NCI-H1694 treated with DMSO at 0.1 percent for 48 hours (cell line): ENCODE results near the gene MED23.

ENCODE experiments used
- DNase-seq: peaks from one replicate; lab custom pipeline; 2025; lab: John Stamatoyannopoulos, UW

MED23 gene

DNA sequence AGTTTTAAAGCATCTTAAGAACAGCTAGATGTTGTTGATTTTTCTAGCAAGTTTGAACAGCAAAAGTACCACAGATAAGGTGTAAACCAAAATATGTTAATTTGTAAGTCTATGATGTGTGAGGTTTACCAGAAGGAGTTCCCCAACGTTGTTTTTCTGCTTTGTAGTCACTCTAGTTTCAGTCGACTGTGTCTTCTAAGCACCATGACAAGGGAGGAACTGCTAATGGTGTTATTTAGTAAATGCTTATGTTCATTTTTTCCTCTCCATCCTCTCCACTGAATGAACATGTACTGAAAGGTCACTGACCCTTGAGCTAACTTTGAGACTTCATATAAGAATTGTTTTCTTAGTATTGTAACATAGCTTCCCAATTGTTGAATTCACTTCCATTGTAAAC, 12.1 kb upstream of the MED23 start:
- DNase-seq = no peak

DNA sequence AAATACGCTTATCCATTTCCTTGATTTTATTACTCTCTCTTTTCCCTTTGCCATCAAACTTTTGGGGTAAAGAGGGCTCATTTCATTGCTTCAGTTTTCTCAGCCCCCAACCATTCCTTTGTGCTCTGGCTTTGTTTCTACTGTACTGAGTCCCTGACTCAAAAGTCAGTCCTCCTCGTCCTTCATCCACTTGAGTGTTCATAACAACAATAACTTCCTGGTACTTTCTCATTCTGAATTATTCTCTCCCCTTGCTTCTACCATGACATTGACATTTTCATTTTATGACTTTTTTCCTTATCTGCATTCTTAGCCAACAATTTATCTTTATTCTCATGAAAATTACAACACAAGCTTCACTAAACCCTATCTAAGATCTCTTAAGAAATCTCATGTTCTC, 10.0 kb upstream of the MED23 start:
- no peak for DNase-seq

DNA sequence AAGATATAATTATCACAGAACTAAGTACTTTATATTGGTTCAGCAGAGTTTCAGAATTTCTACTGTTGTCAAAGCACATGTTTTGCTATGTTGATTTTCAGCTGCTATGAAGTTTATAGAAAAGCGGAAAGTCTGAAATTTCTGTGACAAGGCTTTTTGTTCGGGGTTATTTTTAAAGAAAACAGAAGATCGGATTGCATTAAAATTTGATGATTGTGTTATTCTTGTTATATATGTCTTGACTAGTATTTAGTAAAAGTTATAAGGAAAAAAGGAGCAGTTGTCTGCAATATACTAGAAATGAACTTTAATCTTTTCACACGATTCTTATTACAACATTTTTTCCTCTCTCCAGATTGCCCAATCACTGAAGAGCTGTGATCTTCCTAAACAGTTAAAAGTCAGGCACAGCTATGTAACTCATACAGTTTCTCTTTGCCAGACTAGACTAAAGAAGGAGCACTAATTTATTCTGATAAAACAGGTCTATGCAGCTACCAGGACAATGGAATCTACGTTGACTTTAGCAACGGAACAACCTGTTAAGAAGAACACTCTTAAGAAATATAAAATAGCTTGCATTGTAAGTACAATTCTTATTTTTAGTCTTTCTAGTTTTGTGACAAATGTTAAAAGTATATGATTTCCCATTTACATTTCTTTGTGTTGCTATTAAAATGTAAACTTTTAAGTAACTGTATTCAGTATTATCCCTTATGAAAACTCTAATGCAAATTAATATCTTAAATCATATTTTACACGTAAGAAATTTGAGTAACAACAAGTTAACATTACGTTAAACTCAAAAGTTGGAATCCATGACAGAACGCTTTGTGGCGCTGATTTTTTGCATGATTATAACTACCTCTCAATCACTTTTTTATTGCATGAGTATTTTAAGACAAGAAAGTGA, 9.1 kb upstream of the MED23 start, which contains the start of gene ENPP3:
ENPP3 (plus strand) TSS at position 423 of the 913 bp plus-strand sequence; CDS start at position 506, 83 bp downstream.
- DNase-seq = no peak

DNA sequence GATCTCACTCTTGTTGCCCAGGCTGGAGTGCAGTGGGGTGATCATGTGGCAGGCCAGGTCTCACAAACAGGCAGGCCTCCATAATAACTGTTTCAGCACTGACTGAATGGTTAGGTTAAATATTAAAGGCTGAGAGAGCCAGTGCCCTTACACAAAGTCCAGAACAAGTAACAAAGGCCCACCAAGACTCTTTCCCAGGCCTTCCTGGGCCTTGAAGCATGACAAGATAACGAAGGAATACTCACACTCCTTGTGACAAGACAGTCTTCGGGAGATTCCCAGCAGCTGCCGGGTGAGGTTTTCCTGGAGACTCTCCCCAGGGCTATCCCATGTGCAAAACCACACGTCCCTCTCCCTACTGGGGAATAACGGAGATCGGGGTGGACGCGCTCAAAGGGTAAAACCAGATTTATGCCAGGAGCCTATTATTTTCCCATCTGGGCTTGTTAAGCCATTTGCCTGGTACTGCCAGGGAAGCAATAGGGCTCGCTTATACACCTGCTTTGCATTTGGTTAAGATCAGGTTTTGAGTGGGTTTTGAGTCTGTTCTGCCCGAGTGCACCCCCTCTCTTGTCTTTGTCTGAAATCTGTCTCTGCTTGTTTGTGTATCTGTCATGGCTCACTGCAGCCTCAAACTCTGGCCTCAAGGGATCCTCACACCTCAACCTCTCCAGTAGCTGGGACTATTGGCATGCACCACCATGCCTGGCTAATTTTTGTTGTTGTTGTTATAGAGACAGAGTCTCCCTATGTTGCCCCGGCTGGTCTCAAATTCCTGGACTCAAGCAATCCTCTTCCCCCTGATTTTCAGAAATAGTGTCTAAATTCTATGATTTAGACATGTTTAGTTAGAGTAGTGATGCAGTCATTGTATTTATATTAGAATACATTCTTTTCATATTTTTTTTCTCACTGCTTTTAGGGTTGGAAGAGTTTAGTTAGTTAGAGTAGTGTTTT, 7.6 kb upstream of the MED23 start:
- no peak for DNase-seq

DNA sequence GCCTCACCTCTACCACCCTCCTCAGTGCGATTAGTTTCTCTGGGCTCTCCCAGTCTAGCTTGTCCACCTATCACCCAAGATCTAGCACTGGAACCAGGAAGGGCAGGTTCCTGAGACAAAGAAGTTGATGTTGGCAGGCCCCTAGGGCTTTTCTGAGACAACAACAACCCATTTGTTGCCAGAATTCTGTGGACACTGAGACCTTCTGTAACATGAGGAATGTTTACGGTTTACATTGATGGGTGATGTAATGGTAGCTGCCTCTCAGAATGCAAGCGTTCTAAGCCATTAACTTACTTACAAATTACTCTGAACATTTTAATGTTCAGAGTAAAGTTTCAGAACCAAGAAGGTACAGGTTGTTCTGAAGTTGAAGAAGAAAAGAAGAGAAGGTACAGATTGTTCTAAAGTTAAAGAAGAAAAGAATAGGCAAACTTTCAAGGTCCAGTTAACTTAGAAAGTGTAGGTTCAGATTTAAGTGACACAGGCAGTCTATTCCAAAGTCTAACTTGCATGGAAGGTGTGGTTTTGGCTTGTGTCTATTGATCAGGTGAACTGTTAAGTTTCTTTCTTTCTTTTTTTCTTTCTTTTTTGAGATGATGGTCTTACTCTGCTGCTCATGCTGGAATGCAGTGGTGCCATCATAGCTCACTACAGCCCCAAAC, 3.7 kb upstream of the MED23 start:
- no peak for DNase-seq

DNA sequence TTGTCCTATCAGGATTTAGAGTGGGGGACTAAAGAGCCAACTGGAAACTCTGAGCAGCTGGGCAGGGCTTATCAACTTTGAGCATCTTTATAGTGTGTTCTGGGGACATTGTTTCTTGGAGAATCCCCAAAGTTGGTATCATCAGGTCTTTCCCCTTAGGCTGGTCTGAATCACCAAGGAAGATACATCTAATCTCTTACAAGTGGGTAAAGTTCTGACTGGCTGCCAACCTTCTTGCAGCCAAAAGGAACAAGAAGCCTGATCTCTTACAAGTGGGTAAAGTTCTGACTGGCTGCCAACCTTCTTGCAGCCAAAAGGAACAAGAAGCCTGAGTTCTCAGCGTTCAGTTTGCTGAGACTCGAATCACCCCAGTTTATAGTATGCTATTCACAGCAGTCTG, 1.6 kb upstream of the MED23 start:
- no peak for DNase-seq

DNA sequence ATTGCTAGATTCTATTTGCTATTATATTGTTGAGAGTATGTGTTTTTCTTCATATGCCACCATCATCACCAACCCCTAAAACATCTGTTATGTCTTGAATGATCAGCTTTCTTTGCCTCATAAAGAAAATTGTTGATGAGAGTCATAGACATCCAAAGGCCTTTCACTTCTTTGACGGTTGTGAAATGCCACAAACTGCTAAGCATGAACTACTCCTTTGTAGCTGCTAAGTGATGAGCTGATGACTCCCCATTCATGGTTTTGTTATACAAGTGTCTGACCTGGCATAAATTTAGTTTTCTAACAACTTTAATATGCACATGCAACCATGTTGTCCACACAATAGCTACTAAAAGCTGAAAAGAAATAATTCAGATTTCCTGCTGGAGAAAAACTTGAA, 684 bp upstream of the MED23 start:
- DNase-seq = no peak

DNA sequence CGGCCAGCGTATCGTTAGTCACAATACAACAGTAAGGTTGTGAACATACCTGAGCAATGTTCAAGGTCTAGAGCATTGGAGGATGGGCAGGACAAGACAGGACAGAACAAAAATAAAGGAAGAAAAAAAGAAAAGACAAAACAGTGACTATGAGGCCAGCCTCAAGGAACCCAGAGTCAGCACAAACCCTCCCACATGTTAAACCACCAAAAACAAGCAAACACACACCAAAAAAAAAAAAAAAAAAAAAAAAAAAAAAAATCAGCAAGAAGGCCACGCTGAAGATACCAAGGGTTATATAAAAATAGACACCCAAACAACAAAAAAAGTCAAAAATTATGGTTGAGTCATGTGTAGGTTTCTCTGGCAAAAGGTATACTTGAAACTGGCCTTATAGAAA, 12.8 kb downstream of the MED23 start:
- DNase-seq = no peak

DNA sequence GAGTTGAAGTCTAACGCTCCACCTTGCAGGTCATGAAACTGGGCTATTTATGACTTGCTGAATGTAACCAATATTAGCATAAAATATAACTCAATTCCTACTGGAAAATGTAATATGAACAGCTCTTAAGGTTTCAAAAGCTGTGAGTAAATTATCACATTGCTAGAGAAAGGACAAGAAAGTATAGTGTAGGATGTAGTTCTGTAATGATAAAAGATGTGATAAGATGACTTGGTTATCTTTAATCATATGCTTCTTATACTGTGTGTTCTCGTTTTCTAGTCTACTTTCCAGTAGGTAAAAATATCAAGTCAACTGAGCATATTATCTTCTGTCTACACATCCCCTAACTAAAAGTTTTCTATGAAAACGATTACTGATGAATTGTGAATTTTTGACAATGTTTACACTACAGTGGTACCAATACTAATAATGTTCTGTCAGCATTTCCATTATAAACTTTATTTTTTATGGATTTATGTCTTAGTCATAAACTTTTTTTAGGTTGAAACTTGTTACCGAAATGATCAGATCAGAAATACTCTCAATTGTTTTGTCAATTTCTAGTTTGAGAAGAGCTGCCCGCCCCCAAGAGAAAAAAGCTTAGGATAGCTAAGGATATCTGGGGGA, 14.6 kb downstream of the MED23 start:
- DNase-seq = no peak

DNA sequence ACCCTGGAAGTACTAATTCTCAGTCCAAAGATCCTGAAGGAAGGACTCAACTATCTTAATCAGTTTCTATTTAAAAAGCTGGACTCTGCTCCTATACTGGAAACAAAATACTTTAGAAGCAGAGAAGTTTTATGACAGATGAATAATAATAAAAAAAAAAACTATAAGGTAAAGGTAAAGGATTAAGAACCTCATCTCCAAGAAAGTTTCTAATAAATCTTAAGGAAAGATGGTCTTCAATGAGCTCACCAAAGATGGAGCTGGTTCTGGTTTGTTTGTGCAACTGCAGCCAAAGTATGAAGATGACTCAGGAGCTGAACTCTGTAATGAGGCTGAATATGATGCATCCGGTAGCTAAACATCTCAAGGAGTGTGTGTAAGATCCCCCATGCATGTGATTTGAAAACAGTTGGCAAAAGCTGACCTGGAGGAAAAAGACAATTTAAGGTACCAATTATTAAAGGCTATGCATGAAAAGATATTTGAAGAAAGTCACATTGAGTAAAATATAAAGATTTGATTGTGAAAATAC, 25.2 kb downstream of the MED23 start:
- no peak for DNase-seq

DNA sequence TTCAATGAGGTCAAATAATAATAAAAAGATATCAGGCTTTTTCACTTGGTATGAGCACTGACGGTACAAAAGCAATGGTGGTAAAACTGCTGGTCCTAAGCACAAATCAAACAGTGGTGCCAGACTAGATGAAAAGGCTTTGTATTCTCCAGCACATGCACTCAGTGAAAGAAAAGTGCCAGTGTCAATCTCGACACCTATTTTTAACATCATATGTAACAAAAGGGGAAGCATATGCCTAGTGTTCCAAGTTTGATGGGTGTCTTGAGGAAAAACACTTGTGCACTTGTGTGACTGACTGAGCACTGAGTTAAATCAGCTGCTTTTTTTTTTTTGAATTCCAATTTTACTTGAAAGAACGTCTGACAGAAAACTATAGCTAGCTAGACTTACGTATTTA, 27.3 kb downstream of the MED23 start:
- no peak for DNase-seq

DNA sequence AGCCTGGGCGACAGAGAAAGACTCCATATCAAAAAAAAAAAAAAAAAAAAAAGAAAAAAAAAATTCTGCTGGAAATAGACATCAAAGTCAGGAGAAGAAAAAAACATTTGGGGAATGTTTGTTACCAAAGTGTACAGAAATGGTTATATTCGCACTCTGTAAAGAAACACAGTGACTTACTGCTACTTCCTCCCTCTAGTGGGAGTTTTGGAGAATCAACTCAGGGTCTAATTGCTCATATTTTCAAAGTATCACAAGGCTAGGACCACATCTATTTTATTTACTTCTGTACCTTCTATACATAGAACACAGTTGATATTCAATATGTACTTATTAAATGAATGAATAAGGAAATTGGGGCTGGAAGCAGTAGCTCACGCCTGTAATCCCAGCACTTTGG, 30.6 kb downstream of the MED23 start:
- no peak for DNase-seq

DNA sequence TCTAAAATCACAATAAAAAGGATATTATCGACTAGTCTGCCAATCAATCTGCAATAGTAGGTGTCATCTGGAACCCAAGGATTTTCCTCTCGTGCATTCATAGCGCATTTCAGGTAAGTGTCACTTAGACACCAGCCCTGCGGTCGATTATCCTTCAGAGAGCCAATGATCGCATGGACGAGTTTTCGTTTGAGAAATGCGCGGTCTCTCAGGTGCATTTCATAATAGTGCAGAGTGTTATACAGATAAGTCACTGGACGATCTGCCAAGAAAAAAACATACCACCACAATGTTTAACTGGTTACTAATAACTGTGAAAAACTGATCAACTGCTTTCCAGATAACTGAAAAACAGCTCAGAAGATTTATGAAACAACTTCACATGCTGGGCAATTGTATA, 34.0 kb downstream of the MED23 start:
- DNase-seq = no peak

DNA sequence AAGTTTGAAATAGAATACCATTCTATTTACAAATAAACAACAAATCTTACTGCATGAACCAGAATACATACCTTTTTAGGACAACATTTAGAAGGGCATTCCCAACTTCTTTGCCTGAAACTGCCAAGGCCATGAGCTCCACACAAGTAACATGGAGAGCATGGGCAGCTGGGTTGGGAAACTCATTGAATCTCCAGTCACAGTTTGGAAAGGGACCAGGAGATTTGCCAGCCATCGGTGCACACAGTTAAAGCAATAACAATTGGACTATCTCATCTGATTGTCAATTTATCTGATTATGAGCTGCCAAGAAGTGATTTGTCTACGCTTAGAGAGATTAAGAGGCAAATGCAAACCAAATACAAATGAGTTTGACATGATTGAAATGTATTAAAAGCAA, 35.1 kb downstream of the MED23 start:
- no peak for DNase-seq

DNA sequence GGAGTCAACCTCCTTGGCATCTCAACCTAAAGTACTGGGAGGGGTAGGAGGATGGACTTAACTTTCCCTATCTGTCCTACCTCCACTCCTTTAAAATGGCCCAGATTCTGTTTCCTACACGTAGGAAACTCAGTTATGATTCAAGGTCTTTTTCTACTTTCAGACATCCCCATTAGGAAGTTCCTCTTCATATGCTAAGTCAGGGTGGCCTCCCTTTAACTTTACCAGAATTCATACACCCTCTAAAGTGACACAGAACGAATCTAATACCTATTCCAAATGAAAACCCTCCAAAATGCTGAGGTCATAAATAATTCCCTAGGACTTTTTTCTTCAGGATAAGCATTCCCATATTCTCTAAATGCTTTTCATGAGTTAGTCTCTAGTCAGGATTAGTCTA, 39.4 kb downstream of the MED23 start:
- no peak for DNase-seq

DNA sequence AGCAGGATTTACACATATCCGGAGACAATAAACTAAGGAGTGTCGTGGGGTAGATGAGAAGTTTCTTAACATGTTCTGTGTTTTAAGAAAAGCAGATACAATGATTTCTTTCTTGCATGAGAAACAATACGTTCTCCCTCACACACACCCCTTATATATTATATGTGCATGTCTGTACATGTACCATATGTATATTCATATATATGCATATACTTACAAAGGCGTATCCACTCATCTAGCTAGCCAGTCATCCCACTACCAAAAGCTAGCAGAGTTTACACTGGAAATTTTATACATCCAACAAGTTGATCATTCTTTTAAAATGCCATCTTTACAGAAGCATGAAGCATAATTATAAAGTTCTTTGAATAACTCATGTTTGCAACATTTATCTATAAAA, 40.1 kb downstream of the MED23 start:
- no peak for DNase-seq

DNA sequence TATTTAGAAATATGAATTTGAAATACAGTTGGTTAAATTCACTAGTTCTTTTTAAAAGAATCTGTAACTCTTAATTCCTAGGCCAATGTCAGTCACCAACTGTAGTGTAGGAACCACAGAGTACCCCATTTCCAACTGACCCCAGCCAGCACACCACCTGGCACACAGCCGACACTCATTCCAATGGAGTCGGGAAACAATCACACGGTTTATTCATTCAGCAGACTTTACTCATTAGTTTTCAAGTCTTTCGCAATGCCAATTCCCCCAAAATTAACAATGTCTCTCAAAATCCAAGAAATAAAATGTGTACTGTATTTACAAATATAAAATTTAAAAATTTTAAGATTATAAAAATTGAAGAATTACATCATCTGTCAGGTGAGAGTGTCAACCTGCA, 41.5 kb downstream of the MED23 start:
- no peak for DNase-seq

DNA sequence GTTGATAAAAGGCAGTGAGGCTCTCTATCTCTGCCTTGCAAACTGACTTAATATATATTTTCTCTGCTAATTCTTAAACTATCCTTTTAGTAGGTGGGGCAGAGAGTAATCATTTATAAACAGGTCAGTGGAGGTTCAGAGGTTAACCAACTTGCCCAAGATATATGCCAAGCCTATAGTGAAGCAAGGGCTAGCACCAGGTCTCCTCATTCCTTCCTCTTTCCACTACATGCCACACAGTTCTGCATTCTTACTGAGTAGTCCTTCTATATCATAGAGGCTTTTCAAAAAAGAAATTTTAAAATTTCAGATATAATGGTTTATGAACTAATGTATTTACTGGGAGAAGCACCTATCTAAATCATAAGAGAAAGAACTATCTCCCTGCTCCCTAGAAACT, 46.5 kb downstream of the MED23 start:
- DNase-seq = no peak

DNA sequence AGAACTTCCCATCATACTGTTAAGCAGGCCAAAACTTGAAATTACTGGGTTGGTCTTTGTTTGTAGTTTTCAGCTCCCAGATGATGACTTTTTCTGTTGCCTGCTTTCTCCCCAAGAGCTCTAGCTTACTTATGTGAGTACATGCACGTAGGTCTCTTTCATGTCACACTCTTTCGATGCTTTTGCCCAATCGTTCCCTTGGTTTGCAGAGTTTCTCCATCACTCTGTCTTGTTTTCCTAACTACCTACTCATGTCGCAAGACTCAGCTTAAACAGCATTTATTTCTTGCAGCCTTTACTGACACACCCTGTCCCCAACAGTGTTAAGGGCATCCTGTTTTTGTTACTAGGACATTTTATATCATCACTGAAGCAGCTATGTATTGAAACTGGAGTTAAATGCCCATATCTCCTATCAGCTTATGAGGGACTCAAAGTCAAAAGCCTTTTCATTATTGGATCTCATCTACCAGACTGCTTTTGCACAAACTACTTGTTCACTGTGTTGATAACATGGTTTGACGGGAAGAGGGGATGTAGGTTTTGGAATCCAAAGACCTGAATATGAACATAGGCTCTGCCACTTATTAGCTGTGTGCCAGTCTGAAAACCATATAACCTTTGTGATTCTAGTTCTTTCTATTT, 52.1 kb downstream of the MED23 start:
- DNase-seq = no peak

DNA sequence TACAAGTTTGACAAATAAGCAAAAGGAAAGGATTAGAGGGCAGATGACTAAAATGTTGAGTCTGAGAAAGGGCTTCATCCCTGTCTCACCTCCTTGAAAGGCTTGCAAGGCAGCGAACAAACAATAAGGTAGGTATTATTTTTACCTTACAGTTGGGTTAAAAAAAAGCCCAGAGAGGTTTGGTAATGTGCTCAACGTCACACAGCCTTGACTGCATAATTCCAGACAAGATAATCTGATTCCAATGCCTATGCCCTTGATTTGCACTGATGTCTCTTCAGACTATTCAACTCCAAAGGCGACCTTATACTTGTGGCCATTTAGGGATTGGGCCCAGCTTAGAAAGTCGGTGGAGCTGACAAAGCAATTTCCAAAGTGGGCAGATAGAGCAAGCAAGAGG, 53.4 kb downstream of the MED23 start:
- DNase-seq = no peak

DNA sequence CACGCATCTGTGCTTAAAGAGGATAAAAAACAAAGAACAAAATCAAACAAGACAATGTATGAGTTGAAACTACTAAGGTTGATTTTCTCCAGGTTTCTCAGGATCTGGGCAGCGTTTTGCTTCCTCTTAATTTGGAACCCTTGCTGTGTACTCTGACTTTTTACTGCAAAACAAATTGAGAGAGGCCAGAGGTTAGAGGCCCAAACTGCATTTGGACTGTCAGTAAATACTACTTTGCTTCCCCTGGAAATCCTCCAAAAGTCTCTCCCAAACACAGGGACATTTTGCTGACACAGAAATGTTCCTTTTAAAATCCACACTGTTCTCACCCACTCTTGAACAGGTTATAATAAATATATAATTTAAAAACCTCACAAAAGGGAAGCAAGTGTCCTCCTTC, 53.9 kb downstream of the MED23 start:
- no peak for DNase-seq
